T follicular helper cell (primary cell): ENCODE results near the gene ZNF688.
"Not testable (repeated sequence)": the region's sequence is repeated elsewhere in the genome, so short reads cannot be mapped to it uniquely, and the experiment has no call there.

Experiments used
- DNase-seq: peaks from one replicate; pipeline ENCODE4 v3.0.0-alpha.2; 2020; ENCODE audit warnings: low read depth

Gene ZNF688

DNA sequence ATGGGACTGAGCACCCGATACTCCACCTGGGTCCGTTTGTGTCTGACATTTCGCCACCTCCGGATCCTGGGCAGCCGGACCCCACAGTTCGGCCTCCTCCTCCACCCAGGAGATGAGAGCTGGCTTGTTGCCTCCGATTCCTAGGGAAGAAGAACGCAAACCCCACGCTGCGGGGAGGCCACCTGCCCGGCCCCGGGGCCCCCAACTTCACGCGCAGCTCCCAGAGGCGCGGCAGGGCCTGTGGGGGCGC is 13.9 kb downstream of the ZNF688 start:
- DNase-seq: no peak

GRCh38 chr16:30556125-30556473 is 15.4 kb downstream of the ZNF688 start:
- no peak for DNase-seq

GRCh38 chr16:30555315-30556124 is 16.0 kb downstream of the ZNF688 start:
- DNase-seq: no peak

GRCh38 chr16:30554557-30555314 is 16.8 kb downstream of the ZNF688 start:
- no peak for DNase-seq

DNA sequence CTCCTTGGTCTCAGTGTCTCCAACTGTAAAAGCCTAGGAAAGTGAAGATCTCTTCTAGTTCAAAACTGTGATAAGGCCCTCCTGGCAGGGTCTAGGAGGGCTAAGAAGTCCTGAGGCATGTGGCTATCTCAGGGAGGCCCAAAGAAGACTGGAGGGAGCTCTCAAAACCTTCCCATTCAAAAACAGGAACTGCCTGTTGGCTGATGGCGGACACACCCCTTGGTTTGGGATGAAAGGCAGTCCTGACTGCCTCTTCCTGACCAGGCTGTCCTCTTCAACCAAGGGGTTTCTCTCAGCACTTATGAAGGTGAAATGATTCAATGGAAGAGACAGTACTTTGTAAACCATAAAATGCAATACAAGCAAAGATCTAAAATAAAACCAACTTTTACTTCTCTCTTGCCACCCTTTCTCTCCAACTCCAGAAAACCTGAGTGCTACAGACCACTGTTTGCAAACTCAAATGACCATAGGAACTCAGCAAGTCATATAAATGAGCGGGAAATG is 18.1 kb downstream of the ZNF688 start:
- DNase-seq: no peak

GRCh38 chr16:30552956-30553355 is 18.6 kb downstream of the ZNF688 start:
- no peak for DNase-seq

- DNase-seq: peak; percentile 64
Observed at GRCh38 chr16:30551781-30552180, 19.7 kb downstream of the ZNF688 start.

GRCh38 chr16:30548416-30549253 is 22.9 kb downstream of the ZNF688 start:
- DNase-seq: no peak

DNA sequence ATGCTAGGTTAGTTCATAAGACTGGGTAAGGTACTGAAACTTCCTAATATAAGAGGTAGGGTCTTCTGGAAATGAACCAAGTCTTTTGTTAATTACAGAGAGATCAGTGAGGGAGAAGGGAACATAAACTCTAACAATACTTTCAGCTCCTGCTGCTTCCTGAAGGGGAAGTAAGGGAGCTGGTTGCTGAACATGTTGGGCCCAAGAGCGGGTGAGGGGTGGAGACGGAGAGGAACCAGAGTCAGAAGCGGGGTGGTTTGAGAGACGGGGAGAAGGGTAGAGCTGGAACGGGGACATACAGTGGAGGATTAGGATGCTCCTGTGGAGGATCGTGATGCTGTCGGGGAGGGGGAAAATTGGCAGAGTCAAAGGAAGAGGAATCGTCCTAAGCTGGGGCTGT is 25.4 kb downstream of the ZNF688 start:
- DNase-seq: no peak

- no peak for DNase-seq
Observed at GRCh38 chr16:30543067-30543466, 28.4 kb downstream of the ZNF688 start.

GRCh38 chr16:30541502-30542329 is 29.8 kb downstream of the ZNF688 start:
- DNase-seq: no peak

GRCh38 chr16:30540916-30541464 is 30.5 kb downstream of the ZNF688 start:
- not testable (repeated sequence) for DNase-seq

DNA sequence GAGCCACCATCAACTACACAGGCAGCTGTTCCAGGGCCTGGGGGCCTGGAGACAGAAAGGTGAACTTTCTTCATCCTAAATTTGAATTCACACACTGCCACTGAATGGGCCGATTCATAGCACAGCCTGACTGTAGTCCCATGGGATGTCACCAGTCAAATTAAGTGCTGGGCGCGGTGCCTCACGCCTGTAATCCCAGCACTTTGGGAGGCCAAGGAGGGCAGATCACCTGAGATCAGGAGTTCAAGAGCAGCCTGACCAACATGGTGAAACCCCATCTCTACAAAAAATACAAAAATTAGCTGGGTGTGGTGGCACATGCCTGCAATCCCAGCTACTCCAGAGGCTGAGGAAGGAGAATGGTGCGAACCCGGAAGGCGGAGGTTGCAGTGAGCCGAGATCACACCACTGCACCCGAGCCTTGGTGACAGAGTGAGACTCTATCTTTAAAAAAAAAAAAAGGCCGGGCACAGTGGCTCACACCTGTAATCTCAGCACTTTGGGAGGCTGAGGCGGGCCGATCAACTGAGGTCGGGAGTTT is 31.5 kb downstream of the ZNF688 start:
- DNase-seq: not testable (repeated sequence)

DNA sequence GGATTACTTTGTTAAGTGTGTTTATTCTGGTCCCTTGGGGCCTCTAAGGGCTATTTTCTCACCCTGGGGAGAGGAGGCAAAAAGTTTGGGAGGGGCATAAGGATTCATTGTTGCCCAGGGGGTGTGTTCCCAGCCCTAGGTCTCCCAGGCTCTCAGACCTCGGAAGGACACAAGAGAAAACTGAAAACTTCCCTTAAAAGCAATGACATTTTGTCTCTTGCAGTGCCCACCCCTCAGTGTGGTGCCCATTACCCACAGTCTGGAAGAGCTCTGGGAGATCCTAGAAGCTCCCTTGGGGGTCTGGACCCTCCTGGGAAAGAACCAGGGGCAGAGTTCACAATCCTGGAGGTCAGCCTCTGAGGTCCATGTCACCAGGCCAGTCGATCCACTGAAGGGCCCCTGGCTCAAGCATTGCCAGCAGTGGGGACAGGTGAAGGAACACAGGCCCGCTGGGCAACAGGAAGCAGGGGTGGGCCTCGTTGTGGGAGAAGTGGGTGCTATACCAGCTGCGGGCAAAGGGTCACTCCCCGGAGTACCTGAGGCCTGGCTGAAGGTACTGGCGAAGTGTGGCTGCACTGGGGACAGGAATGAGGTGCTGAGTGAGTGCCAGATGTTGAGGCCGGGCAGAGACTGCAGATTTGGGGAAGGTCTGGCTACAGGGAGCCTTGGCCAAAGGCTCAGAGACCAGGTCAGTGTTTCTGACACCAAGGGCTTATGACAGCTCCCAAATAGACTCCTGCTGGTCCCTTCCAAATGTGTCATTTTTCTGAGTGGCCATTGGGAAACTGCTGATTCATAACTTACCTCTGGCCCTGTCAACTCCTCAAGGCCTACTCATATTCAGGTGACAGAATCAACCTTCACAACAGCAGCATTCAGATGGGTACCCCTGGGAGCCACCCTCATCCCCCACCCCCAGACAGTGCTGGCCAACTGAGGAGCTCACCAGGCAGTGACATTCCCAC is 32.2 kb downstream of the ZNF688 start:
- no peak for DNase-seq

- not testable (repeated sequence) for DNase-seq
Observed at GRCh38 chr16:30536391-30537024, 35.0 kb downstream of the ZNF688 start.

GRCh38 chr16:30535777-30536190 is 35.7 kb downstream of the ZNF688 start:
- DNase-seq: peak; percentile 41

DNA sequence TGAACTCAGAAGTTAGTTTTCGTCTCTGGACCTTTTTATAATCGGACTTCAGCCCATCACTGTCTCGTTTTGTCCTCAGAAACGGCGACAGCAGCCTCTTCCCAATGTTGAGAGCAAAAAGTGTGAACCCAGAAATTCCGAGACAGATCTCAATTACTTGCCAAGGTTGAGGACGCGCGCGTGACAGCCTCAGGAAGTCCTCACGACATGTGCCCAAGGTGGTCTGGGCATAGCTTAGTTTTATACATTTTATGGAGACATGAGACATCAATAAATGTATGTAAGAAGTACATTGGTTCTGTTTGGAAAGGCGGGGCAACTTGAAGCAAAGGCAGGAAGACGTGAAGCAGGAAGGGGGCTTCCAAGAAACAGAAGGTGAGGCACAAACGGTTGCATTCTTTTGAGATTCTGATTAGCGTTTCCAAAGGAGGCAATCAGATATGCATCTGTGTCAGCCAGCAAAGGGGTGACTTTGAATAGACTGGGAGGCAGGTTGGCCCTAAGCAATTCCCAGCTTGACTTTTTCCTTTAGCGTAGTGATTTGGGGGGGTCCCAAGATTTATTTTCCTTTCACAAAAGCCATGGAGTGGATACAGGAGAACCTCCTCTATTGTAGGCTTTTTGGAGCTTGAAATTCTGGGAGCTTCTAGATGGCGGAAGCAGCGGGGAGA is 36.3 kb downstream of the ZNF688 start:
- no peak for DNase-seq

DNA sequence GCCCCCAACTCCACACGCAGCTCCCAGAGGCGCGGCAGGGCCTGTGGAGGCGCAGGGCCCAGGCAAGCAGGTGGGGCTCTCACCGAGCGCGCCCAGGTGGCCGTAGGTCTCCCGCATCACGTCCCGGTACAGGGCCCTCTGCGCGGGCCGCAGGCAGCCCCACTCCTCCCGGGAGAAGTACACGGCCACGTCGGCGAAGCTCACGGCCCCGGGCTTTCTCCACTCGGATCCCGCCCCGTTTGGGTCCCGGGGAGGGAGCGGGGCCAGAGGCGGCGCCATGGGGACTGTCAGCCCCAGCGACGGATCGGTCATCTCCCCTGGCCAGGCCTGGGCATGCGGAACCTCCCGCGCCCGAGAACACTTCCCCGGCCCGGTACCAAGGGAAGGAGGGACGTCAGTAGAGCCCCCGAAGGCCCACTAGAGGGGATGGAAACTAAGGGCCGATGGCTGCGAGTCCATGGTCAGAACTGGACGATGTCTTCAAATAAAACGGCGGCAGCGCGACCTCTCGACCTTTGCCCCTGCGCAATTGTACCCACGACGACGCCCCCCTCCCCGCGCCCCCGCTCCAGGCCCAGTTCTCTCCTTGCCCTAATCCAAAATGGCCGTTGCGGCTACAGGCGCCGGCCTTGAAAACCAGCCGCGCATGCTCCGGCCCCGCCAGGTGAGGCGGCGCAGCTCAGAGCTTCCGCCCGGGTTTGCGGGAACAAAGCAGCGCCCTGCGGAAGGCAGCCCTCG is 37.0 kb downstream of the ZNF688 start, which contains the start of gene ZNF747:
ZNF747 (minus strand) TSS at position 491 of the 738 bp plus-strand sequence; CDS start at position 312, 179 bp downstream.
- DNase-seq: peak; percentile 87
